Thymus (tissue), 11 donors: ENCODE results near the gene KIAA1614. TPM values are rescaled to one million over a fixed set of nuclear protein-coding genes. Genes with fewer than 3 reads are reported as not detected.

Experiments used
- DNase-seq, 9 donors: peaks; one replicate each; pipeline ENCODE4 v3.0.0-alpha.2; 2013; ENCODE audit warnings: low spot score in 9 of 9, low read depth in 6 of 9, missing footprints in 1 of 9
- H3K27ac ChIP-seq, 2 donors: one replicate each; pipeline ENCODE4 v1.5.1; 2013; ENCODE audit warnings: control low read depth in 1 of 2, low read depth in 1 of 2, low read length in 1 of 2, mild to moderate bottlenecking in 1 of 2, moderate library complexity in 1 of 2
- H3K27me3 ChIP-seq, 2 donors: one replicate each; pipeline ENCODE4 v1.5.1; 2013; ENCODE audit warnings: low read length in 1 of 2; ENCODE audit not compliant: control insufficient read depth in 2 of 2, insufficient read depth in 1 of 2
- H3K36me3 ChIP-seq, 2 donors: one replicate each; pipeline ENCODE4 v1.5.1; 2013; ENCODE audit warnings: low read length in 1 of 2, mild to moderate bottlenecking in 1 of 2, moderate library complexity in 1 of 2; ENCODE audit not compliant: control insufficient read depth in 2 of 2, insufficient read depth in 2 of 2
- H3K4me1 ChIP-seq, 2 donors: one replicate each; pipeline ENCODE4 v1.5.1; 2013; ENCODE audit warnings: low read length in 2 of 2; ENCODE audit not compliant: control insufficient read depth in 2 of 2, insufficient read depth in 2 of 2
- H3K4me3 ChIP-seq, 2 donors: one replicate each; pipeline ENCODE4 v1.5.1; 2013; ENCODE audit warnings: low read length in 2 of 2, control low read depth in 1 of 2, mild to moderate bottlenecking in 1 of 2
- H3K9me3 ChIP-seq, 2 donors: one replicate each; pipeline ENCODE4 v1.5.1; 2013; ENCODE audit warnings: low read length in 1 of 2, mild to moderate bottlenecking in 1 of 2; ENCODE audit not compliant: control insufficient read depth in 2 of 2, insufficient read depth in 1 of 2
- WGBS: extraction: QIAGEN DNeasy Blood & Tissue Kit; methylation state at CpG from one replicate; pipeline ENCODE4 v1.1.7; 2013; 5-methylcytosine and 5-hydroxymethylcytosine counted together
- polyA plus RNA-seq: library from polyadenylated mRNA; stranded (reverse); fragments of 200-250 nt; gene quantifications from one replicate; pipeline ENCODE4 v1.2.3, GENCODE V29; 2013
- total RNA-seq: library from RNA; stranded (reverse); fragments of 120-200 nt; gene quantifications from one replicate; pipeline ENCODE4 v1.2.4, GENCODE V29; 2013
- donor health status: healthy.

KIAA1614 gene
- total and polyA plus RNA-seq, 2 donors: 0.84 to 0.94 TPM

DNA sequence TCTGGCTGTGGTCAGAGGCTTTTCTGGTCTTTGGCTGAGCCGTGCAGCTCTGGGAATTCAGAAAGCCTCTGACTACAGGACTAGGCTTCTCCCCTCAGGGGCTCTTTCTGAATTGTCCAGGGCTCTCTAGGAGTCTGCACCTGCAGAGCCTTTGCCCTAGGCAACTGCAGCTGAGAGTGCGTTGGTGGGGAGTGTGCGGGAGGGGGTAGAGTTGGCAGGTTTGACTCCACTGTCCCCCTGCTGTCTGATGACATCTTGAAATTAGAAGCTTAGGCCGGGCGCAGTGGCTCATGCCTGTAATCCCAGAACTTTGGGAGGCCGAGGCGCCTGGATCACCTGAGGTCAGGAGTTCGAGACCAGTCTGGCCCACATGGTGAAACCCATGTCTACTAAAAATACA, 32.9 kb downstream of the KIAA1614 start:
- peaks cover 48 to 68% of the 10 kb centered on the region in 2 donors for H3K4me1 ChIP-seq
- WGBS: 29% methylated on average over 8 of the region's 8 CpGs
- peaks cover 1 to 10% of the 10 kb centered on the region in 2 donors for H3K9me3 ChIP-seq
- no peak overlapping the region for H3K4me3 ChIP-seq
- H3K27me3 ChIP-seq: no peaks in the 10 kb centered on the region
- peak overlapping the region; percentile 9 to 92 for H3K27ac ChIP-seq
- peak in 1 of 9 donors; percentile 74 for DNase-seq
- peaks cover 9 to 12% of the 10 kb centered on the region in 2 donors for H3K36me3 ChIP-seq

GRCh38 chr1:180946056-180946455, 33.4 kb downstream of the KIAA1614 start:
- Histone ChIP-seq H3K4me3 (no peak overlapping the region), H3K27me3 (no peaks in the 10 kb centered on the region), H3K36me3 (peaks cover 11 to 15% of the 10 kb centered on the region in 2 donors), H3K9me3 (peaks cover 1 to 10% of the 10 kb centered on the region in 2 donors), H3K27ac (peak overlapping the region; percentile 55 to 92), H3K4me1 (peaks cover 48 to 71% of the 10 kb centered on the region in 2 donors)
- peak in 3 of 9 donors; percentile 70 to 86 (median 70) for DNase-seq
- 9% methylated on average over 7 of the region's 7 CpGs for WGBS

DNA sequence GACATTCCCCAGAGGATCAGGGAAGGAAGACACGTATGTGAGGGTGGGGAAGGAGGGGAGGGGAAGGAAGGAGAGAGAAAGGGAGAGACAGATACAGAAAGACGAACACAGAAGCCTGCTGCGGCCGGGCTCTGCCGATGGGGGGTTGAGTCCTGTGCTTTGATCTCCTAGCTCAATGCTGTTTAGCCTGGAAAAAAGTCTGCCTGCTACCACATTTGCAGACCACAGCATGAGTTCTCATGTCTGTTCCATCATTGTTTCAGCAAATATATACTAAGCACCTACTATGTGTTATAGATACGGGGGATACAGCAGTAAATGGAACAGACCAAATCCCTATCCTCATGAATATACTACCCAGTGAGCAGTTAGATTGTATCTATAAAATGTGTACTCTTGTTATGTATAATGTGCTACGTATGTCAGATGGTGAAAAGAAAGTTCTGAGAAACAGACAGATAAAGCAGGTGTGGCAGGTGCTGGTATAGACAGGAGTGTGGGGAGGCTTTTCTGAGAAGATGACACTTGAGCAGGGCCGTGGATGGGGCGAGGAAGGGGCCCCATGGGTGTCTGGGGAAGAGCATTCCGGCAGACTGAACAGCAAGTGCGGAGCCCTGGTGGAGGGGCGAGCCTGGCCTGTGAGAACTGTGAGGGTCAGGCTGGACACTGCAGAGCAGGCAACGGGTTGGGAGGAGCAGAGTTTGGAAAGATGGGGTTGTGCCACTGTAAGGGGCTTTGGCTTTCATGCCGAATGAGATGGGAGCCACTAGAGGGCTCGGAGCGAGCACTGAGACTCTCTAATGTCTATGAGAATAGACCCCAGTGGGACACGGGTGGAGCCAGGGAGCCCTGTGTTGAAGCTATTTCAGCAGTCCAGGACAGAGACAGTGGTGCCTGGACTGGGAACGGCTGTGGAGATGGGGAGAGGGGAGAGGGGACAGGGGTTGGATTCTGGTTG, 34.1 kb downstream of the KIAA1614 start:
- Histone ChIP-seq H3K9me3 (peaks cover 1 to 10% of the 10 kb centered on the region in 2 donors), H3K4me3 (peak overlapping the region in 1 of 2 donors; percentile 11), H3K4me1 (peaks cover 48 to 78% of the 10 kb centered on the region in 2 donors), H3K27me3 (no peaks in the 10 kb centered on the region), H3K36me3 (peaks cover 11 to 19% of the 10 kb centered on the region in 2 donors), H3K27ac (peak overlapping the region; percentile 55 to 92)
- peak in 4 of 9 donors; percentile 66 to 87 (median 71) for DNase-seq
- 30% methylated on average over 18 of the region's 18 CpGs for WGBS

- Histone ChIP-seq H3K4me1 (peaks cover 50 to 85% of the 10 kb centered on the region in 2 donors), H3K27me3 (no peaks in the 10 kb centered on the region), H3K36me3 (peaks cover 8 to 19% of the 10 kb centered on the region in 2 donors), H3K9me3 (peaks cover 1 to 10% of the 10 kb centered on the region in 2 donors), H3K4me3 (no peak overlapping the region), H3K27ac (peak overlapping the region in 1 of 2 donors; percentile 92)
- DNase-seq: peak in 1 of 9 donors; percentile 60
- 74% methylated on average over 6 of the region's 6 CpGs for WGBS
Observed at GRCh38 chr1:180947499-180947885, 34.8 kb downstream of the KIAA1614 start.

DNA sequence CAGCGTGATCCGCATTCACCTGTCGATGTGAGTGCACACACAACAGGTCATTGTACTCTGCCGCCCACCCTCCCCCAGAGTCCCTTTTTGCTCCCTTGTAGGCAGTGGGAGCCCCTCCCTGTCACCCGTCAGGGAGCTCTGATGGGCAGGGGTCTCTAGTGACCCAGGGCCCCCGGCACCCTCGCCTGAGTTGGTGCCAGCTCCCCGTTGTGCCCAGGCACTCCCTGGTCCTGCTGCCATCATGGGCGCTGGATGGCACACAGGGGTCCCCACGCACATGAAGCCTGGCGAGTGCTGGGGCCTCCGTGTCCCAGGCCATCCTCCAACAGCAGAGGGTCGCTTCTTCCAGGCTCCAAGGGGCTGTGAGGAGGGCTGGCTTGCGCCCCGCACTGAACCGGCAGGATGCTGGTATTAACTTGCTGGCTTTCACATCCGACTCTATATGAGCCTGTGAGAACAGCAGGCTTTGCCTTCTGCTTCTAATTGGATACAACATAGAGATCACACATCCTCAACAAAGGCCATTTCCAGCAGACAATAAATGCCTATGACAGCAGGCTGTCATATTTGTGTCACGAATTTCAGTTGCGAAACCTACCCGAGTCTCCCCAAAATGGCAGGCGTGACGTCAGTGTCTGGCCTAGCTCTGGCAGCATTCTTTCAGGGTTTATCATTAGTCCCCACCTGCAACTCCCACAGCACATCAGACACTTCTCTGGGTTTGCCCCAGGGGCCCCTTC, 35.4 kb downstream of the KIAA1614 start:
- H3K4me3 ChIP-seq: no peak overlapping the region
- H3K27me3 ChIP-seq: no peaks in the 10 kb centered on the region
- H3K36me3 ChIP-seq: peaks cover 8 to 19% of the 10 kb centered on the region in 2 donors
- peak overlapping the region in 1 of 2 donors; percentile 92 for H3K27ac ChIP-seq
- WGBS: 96% methylated on average over 22 of the region's 22 CpGs
- peaks cover 1 to 10% of the 10 kb centered on the region in 2 donors for H3K9me3 ChIP-seq
- H3K4me1 ChIP-seq: peaks cover 56 to 91% of the 10 kb centered on the region in 2 donors
- peak in 1 of 9 donors; percentile 61 for DNase-seq

DNA sequence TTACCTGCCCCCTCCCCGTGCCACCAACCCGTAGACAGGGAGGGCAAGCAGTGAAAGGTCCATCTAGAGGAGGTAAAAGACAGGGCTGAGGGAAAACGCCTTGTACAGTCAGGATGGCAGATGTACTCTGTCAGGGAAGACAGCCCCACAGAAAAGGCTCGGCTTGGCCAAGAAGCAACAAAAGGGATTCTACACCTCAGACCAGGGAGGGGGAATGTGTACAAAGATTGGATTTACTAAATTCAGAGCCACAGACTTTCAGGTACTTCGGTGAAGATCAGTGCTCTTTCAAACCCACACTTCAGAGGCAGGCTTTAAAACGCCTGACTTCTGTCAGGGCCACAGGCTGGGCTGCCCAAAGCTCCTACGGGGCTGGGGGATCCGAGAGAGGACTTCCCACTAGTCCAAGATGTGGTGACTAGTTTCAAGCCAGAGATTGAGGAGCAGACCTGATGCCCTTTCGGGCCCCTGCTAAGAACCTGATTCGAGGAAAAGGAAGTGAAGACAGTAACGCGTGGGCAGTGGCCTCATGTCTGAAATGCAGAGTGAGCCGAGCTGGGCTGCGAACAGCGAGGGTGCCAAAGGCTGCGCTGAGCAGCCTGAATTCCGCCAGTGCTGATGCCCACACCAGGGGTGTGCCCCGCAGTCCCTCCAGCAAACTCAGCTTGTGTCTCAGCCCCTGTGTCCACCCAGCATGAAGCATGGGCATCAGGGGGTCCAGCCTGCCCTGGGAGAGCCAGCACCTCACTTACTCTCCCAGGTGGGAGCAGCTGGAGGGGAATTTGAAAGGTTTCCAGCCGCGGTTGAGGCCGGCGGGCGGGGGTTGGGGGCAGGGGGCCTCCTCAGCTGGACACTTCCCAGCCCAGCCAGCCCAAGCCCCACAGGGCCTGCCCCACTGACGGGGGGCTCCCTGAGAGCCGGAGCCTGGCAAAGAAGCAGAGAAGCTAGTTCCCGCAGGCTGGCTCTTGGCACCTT, 36.2 kb downstream of the KIAA1614 start:
- DNase-seq: no peak
- peaks cover 0 to 5% of the 10 kb centered on the region in 2 donors for H3K27me3 ChIP-seq
- peaks cover 1 to 10% of the 10 kb centered on the region in 2 donors for H3K9me3 ChIP-seq
- WGBS: 82% methylated on average over 26 of the region's 26 CpGs
- H3K36me3 ChIP-seq: peaks cover 8 to 19% of the 10 kb centered on the region in 2 donors
- H3K4me1 ChIP-seq: peaks cover 62 to 98% of the 10 kb centered on the region in 2 donors
- peak overlapping the region in 1 of 2 donors; percentile 92 for H3K27ac ChIP-seq
- no peak overlapping the region for H3K4me3 ChIP-seq

GRCh38 chr1:180949616-180950000, 36.9 kb downstream of the KIAA1614 start:
- peaks cover 8 to 19% of the 10 kb centered on the region in 2 donors for H3K36me3 ChIP-seq
- peaks cover 1 to 10% of the 10 kb centered on the region in 2 donors for H3K9me3 ChIP-seq
- no peak for DNase-seq
- H3K4me1 ChIP-seq: peaks cover 64 to 97% of the 10 kb centered on the region in 2 donors
- H3K4me3 ChIP-seq: no peak overlapping the region
- H3K27ac ChIP-seq: peak overlapping the region in 1 of 2 donors; percentile 40
- peaks cover 0 to 5% of the 10 kb centered on the region in 2 donors for H3K27me3 ChIP-seq
- WGBS: 97% methylated on average over 4 of the region's 4 CpGs

- H3K4me3 ChIP-seq: no peak overlapping the region
- peaks cover 1 to 10% of the 10 kb centered on the region in 2 donors for H3K9me3 ChIP-seq
- no peak for DNase-seq
- H3K27ac ChIP-seq: peak overlapping the region in 1 of 2 donors; percentile 17
- peaks cover 59 to 96% of the 10 kb centered on the region in 2 donors for H3K4me1 ChIP-seq
- peaks cover 0 to 5% of the 10 kb centered on the region in 2 donors for H3K27me3 ChIP-seq
- 97% methylated on average over 12 of the region's 12 CpGs for WGBS
- peaks cover 8 to 19% of the 10 kb centered on the region in 2 donors for H3K36me3 ChIP-seq
Observed at GRCh38 chr1:180950321-180950720, 37.6 kb downstream of the KIAA1614 start.
